NCI-H2227 treated with DMSO at 0.1 percent for 48 hours (cell line): ENCODE results near the gene NDRG4.
"Not testable (repeated sequence)": the region's sequence is repeated elsewhere in the genome, so short reads cannot be mapped to it uniquely, and the experiment has no call there.

Experiments
- DNase-seq: peaks from one replicate; lab custom pipeline; 2025; lab: John Stamatoyannopoulos, UW

Gene NDRG4

DNA sequence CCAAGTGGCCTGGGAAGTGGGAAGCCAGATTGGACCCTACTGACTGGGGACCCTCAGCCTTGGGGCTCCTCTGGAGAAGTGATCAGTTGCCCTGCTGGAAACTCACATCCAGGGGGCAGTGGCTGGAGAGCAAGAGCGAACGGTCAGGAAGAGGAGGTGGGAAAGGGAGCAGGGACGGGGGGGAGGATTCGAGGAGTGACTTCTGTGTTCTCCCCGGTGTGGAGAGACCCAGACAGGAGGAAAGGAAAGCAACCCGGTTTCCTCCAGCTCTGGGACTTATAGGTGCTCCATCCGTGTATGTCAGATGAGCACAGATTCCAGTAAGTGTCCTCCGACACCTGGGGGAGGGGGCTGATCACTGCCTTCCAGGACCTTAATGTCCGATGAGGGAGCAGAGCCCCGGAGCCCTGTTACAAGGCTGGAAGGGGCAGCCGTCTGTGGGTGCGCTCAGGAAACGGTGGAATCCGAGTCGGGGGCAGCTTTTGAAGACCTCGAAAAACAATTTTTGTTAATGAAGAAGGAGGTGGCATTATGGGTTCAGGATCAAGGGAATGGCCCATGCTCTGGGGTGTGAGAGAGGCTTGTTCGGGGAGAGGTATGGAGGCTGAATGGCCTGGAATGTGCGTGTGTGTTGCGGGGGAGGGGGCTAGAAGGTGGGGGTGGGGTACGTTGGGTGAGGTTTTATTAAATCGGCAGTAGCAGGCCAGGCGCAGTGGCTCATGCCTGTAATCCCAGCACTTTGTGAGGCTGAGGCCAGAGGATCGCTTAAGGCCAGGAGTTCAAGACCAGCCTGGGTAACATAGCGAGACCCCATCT, 34.8 kb upstream of the NDRG4 start:
- DNase-seq: no peak

DNA sequence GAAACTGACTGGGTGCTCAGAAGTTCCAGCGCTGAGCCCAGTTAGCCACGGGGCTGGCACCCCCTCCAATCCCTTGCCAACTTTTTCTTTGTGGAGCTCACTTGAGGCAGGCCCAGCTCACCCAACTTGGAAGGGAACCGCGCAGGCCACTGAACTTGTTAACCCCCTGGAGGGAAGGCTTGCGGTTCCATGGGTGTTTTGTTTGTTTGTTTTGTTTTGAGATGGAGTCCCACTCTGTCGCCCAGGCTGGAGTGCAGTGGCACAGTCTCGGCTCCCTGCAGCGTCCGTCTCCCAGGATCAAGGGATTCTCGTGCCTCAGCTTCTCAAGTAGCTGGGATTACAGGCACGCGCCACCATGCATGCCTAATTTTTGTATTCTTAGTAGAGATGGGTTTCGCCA, 34.1 kb upstream of the NDRG4 start:
- no peak for DNase-seq

DNA sequence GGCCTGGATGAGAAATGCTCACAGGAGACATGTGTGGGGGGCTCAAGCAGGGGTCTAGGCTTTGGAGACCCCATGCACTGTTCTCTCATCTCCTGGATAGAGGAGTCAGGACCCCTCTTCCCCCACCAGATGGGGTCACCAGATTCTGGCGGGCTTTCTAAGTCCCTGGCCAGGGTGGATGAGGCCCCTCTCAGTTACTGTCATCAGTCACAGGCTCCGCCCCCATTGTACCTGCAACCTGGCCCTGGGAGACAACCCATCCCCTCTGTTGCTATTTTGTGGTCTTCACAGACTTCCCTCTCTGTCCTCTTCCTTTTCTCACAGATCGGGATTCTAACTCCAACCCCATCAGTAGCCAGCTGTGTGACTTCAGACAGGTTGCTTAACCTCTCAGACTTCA, 33.5 kb upstream of the NDRG4 start:
- no peak for DNase-seq

DNA sequence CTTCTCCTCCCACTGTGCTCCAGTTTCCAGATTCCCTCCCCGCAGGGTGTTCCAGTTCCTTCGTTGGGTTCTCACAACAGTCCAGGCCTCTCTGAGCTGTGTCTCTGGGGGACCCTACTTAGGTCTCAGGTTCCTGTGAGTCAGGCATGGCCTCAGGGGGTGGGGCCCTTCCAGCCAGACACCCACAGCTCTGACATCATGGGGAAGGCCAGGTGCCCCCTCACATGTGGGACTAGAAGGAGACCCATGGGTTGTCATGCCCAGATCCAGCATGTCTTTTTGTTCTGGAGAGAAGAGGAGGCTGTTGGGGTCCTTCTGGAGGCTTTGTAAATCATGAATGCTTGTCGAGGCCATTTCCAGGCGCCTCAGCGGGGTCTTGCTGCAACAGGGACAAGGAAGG, 32.0 kb upstream of the NDRG4 start:
- DNase-seq: no peak

DNA sequence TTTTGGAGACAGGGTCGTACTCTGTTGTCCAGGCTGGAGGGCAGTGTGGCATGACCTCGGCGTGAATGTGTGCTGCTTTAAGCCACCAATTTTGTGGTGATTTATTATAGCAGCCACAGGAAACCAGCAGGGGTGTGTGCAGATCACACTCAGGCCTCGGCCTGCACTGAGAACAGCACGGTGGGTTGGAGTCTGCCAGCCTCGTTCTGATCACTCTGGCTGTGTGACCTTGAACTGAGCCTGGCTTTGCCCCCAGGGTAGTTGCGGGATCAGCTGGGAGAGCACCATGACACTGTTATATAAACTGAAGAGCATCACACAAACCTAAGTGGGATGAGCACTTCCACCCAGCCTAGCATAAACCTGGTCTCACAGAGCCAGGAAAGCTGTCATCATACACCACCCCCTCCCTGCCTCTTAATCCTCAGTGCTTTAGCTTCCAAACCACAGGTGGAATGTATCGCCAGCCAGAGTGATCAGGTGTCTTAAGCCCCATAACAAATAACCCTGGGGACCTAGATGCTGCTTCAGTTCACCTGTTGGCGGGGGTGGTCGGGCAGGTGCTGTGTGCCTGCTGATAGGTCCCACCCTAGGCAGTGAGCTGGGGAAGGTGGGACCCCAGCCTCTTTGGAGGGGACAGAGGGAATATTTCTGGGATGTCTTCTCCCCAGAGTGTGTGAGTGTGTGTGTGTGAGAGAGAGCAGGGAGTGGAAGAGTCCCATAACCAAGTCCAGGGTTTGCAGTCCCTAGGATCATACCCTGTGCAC, 28.6 kb upstream of the NDRG4 start:
- no peak for DNase-seq

DNA sequence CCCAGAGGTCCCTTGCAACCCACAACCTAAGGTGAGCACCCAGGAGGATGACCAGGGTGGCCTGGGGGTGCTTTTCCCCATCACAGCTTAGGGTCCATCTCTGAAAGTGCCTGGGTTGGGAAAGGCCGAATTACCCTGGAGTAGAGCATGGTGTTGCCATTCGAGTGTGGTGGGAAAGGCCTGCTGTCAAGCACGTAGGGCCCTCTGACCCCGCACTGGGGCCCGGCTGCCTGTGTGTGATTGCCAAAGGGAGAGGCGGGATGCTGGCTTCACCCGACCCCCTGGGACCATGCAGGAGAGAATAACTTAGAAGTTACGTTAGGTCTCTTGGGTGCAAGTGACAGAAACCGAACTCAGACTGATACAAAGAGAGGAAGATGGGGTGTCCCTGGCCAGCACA, 27.7 kb upstream of the NDRG4 start:
- DNase-seq: no peak

DNA sequence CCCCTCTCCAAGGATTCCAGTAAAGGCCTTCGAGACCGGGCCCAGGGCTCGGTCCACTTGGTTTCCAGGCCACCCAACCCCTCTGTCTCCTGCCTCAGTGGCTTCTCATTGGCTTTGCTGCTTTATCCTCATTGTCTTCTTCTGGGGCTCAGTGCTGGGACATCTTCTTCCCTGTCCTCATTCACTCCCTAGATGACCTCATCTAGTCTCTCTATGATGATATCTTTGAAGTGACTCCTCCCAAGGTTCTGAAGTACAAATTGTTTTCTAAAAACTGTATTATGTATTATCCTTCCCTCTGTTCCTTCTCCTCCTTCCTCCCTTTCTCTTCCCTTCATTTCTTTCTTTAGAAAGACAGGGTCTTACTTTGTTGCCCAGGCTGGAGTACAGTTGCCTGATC, 27.1 kb upstream of the NDRG4 start:
- no peak for DNase-seq

DNA sequence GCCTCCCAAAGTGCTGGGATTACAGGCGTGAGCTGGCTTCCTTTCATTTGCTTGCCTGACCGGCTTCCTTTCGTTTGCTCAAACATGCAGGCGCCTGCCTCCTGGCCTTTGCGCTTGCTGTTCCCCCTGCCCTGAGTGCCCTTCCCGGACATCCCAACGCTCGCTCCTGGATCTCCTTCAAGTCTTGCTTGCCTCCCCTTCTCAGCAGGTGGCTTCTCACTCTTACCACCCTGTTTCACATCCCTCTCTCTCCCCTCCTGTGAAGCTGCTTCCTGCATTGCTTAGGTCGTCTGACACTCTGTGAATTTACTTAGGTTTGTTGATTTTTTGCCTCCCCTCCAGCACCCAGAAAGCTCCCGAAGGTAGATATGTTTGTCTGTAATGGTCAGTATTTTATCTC, 25.6 kb upstream of the NDRG4 start:
- DNase-seq: no peak

DNA sequence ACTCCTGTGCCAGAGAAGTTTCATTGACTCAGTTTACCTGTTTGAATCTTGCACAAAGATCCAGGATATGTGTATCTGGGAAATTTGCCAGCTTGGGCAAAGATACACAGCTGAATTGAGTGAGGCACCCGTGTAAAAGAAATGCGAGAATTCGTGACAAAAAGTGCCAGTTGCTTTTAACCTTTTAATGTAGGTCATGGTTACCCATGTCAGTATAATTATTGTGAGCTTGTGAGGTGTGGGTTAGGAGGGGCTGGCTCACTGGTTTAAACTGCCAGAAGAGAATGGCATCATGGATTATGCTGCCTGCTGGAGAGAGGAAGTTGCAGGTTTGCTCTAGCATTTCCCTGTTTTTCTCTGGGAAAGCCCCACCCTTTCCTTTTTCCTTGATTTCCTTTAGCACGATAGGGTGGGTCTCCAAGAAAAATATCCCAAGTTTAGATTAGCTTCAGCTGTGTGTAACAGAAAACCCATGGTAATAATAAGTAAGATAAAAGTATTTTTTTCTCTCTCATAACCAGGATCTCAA, 24.8 kb upstream of the NDRG4 start:
- no peak for DNase-seq

DNA sequence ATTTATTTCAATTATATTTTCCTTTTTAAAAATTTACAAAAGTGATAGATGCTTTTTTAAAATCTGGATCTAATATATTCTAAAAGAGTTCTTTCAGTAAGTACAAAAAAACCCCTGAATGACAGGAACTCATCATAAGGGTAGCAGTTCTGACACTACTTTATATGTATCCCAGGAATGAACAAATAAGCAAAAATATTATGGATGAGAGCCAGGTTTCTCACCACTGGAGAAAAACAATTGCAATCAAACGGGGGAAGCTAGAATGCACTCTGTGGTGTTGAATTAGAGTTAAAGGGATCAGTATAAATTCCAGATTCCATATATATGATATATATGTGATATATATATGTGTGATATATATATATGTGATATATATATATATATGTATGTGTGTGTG, 23.2 kb upstream of the NDRG4 start:
- no peak for DNase-seq

DNA sequence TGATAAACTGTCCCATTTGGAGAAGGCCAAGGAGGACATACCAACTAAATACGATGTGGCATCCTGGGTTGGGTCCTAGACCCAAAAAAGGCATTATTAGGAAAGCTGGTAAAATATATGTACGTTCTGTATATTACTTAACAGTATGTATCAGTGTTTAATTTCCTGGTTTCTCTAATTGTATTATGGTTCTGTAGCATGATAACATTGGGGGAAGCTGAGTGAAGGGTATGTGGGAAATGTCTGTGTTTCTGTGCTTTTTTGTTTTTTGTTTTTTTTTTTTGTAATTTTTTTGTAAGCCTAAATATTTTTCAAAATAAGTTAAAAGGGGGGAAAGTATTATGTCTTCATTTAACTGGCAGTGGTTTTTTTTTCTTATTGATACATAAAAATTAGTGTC, 21.5 kb upstream of the NDRG4 start:
- no peak for DNase-seq

DNA sequence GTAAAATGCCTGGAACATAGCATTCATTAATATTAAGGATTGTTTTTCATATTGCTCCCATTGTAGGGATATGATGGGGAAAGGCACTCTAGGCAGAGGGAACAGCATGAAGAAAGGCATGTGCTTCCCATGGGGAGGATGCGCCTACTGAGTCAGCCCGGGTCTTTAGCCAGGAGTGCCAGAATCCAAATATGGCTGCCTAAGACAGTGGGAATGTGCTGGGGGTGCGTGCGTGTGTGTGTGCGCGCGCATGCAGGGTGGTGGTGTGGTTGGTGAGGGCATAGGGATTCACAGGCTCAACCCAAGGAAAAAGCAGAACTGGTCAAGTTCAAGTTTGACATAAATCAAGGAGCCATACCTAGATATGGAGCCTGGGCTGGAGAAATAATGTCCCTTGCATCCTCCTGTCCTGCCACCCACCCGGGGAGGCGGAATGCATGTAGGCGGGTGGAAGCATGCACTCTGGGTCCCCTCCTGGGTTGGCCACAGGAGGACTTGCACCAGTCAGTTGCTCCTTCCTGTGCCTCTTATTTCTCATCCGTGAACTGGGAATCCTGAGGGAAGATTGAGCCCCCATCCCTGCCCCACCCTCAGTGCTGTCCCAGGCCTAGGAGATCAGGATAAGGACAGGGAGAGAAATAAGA, 18.6 kb upstream of the NDRG4 start:
- no peak for DNase-seq

DNA sequence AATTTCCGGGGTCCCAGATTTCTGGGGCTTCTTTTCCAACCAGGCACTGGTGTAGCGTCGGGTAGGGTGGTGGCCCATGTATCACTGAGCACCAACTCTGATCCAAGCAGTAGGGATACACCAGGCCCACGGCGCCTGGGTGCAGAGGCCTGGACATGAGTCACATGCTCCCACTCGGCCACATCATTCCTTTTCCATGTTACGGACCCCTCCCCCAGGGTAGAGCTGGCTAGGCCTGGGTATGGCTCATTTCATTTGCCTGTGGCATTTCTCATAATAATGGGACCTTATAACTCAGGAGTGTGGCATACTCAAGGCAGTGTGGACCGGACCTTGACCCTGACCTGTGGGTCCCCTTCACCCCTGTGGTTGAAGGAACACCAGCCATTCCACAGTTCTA, 18.0 kb upstream of the NDRG4 start:
- no peak for DNase-seq

DNA sequence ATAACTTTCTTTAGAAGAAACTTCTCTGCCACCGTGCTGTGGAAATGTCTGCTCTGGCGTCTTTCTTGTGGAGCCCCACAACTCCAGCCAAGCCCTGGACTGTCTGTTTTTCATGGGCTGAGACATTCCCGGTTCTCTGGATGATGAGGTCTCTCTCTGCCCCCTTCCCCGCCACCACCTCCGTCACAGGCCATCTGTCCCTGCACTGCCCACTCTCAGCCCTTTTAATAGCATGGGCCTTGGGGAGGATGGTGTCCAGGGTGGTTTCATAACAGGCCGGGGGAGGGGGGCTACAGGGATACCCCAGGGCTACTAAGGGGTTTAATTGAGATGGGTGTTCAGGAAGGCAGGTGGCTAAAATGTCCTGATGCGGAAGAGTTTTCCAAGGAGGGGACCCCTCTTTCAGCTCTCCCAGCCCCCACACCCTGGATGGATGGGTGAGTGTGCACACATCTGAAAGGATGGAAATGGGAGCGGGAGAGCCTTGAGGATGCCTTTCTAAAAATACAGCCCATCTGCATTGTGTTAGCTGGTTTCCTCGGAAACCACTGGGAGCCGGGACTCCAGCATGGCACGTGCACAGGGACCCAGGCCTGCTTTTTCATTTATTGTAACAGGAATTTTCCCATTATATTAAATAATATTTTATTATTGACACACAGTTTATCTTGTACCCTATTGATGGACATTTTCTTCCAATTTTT, 14.6 kb upstream of the NDRG4 start:
- DNase-seq: no peak

DNA sequence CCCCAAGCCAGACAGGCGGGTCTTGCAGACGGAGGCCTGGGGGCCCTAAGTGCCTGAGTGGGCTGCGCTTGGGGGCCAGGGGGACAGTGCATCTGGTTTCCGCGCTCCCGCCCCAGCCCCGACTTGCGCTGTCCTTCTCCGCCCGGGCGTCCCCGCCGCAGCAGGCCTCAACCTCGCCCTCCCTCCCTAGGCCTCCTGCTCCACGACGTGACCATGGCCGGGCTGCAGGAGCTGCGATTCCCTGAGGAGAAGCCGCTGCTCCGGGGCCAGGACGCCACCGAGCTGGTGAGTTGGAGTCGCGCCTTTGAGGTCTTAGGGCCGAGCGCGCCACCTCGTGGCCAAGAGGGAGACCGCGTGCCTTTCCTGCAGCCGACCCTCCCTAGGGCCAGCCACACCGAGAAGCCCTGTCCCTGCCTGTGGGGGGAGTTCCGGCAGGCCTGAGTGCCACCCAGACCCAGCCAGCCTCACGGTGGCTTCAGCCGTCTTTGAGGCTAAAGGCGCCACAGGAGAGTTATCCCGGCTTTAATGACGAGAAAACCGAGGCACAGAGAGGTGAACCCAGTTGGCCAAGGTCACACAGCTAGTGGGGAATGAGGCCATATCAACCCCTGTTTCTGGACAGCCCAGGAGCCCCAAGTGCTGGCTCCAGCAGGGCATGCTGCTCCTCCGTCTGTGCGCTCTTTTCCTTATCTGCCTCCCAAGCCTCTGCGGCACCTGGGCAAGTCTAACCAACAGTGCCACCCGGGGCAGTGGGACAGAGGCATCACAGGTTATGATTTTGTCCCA, 12.2 kb upstream of the NDRG4 start:
- peak; percentile 69 for DNase-seq

DNA sequence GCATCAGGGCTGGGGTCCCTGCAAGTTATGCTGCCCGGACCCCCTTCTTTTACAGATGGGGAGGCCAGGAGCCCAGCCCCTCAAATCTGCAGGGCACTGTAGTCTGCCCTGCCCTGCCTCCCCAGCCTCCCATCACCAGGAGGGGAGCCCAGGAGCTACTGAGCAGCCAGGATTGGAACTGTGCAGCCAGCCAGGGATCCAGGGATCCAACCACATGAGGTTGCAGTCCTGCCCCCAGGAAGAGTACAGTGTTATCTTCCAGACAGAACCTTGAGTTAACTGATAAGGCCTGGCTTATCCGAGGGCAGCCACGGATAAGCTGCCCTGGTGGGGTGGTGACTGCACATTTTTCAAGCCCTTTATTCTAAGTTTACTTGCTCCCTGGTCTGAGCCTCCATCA, 11.4 kb upstream of the NDRG4 start:
- no peak for DNase-seq

DNA sequence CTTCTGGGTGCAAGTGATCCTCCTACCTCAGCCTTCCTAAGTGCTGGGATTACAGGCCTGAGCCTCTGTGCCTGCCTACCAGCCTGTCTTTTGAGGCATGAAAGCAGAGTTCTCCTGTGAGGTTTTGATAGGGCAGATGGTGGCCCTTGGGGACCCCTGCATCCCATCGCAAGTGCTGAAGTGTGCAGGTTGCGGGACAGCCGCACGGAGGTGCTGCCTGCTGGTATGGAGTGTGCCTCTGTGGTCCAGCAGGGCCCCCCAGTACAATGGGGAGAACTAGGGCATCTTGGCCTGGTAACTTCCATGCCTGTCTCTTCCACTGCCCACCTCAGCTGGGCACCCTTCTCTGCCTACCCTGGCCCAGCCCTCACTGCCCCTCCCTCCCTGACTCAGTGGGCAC, 9.9 kb upstream of the NDRG4 start:
- no peak for DNase-seq

DNA sequence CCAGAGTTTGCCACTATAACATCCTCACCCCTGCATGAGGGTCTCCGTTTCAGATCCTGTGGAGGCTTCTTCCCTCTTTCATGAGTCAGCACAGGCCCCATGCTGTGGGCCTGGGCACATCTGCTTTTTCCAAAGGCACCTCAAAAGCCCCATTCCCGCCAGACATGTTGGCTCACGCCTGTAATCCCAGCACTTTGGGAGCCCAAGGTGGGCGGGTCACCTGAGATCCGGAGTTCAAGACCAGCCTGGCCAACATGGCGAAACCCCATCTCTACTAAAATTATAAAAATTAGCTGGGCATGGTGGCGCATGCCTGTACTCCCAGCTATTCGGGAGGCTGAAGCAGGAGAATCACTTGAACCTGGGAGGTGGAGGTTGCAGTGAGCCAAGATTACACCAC, 9.4 kb upstream of the NDRG4 start:
- not testable (repeated sequence) for DNase-seq

DNA sequence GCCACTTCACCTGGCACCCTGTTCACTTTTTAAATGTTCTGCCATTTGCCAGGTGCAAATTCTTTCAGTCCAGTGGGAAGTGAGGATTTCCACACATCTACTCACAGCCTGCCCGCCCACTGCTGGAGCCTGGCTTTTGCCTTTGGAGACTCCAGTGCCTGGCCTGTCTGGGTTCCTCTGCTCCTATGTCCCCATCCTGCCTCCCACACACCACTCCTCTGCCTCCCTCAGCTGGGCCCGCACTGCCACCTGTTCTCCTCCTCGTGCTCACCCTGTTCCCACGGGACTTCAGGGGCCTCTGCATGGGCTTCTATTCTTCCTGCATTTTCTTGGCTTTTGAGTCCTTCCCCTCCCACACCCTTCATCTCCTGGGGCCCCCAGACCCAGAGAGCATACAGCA, 7.9 kb upstream of the NDRG4 start:
- no peak for DNase-seq

DNA sequence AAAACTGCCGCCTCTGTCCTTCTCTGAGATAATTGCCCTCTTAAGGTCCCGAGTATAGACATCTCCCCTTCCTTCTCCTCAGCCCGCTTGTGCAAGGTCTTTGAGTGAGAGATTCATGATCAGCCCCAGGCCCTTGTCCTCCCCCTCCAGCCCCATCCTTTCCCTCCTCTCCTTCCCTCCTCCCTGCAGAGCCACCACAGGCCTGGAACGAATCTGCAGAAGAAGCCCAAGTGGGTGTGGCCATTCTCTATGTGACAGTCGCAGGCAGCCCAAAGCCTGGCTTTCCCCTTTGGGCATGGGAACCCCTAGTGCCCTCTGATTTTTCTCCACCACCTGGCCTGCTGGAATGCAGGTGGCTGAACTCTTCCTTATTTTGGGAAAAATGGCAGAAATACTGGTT, 7.2 kb upstream of the NDRG4 start:
- peak; percentile 30 for DNase-seq

DNA sequence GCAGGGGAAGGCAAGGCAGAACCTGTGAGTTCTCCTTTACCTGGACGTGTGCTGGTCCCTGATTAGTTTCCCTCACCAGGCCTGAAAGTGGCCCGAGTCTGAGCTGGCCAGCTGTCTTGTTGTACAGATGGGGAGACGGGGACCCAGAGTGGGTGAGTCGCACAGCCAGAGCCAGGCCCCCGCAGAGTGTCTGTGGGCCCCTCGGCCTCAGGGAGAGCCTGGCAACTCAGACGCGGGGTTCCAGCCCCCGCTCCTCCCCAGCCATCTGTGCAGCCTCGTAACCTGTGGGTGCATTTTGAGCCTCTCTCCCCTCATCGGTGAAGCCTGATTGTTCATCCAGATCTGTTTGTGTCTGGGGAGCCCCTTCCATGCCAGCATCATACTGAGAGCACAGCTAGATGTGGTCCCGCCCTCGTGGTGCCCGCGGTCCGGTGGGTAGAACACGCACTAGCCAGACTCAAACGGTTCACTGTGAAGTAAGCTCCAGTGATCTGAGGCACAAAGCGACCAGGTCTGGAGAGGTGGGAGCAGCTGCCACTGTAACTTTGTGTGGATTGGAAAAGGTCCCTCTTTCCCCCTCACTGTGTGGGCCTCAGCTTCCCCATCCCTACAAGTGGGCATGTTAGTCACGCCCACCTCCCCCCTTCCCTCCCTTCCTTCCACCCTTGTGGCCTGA, 6.0 kb upstream of the NDRG4 start:
- no peak for DNase-seq
